Hepatocyte (in vitro differentiated cells): ENCODE results near the gene PLA2G4E.

ENCODE experiments used
- CTCF ChIP-seq: fragments of 200-600 bp; sonication (generic); IDR thresholded peaks from 2 replicates; pipeline ENCODE4 v1.5.1; 2016; ENCODE audit warnings: antibody characterized with exemption, mild to moderate bottlenecking; ENCODE audit not compliant: poor library complexity
- EZH2 ChIP-seq: fragments of 200-600 bp; sonication (generic); IDR thresholded peaks from 2 replicates; pipeline ENCODE4 v1.6.1; 2016; ENCODE audit warnings: antibody characterized with exemption, mild to moderate bottlenecking, borderline replicate concordance

DNA sequence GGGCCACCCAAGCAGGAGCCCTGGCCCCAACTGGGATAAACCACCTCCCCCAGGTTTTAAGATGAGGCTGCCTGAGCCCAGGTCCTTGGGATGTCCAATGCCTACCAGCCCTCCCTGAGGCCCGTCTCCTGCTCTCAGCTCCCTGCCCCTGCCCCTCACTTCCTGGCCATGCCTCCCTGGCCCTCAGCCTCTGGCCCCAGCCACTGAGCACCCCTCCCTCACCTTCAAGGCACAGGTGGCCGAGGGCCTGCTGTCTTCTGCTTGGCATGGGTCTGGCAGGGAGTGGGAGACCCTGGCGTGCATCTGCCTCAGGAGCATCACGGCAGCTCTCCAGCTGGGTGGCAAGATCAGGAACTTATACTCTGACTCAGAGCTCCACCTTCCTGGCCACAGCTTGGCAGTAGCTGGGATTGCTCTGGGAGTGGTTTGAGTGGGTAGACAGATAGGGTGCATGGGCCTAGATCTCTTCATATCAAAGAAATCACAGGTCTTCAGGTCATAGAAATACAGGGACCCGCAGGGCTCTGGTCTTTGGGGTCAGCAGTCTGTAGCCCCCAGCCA, at the start of gene PLA2G4E:
- TF ChIP-seq CTCF = no peak
- TF ChIP-seq EZH2 = no peak
